SU-DHL-6 (cell line): Measurements from ENCODE around the gene SRGAP1.

ENCODE experiments used
- H2AFZ ChIP-seq: fragments of 200-600 bp; sonication (generic); 2 replicates; pipeline ENCODE4 v1.6.1; 2014; ENCODE audit warnings: low read depth, mild to moderate bottlenecking, moderate library complexity, mixed read lengths, antibody characterized with exemption, low read length; ENCODE audit not compliant: severe bottlenecking
- H3F3A ChIP-seq: fragments of 200-600 bp; shearing (Covaris generic); 2 replicates; pipeline ENCODE4 v1.6.0; 2016; ENCODE audit warnings: antibody characterized with exemption, mild to moderate bottlenecking; ENCODE audit not compliant: insufficient read depth
- H3K27ac ChIP-seq: fragments of 200-600 bp; sonication (generic); 2 replicates; pipeline ENCODE4 v1.5.1; 2016; ENCODE audit warnings: low read depth, mild to moderate bottlenecking, low read length, moderate library complexity, mixed read lengths
- H3K27me3 ChIP-seq: fragments of 200-600 bp; sonication (generic), shearing (Covaris generic); 2 replicates; pipeline ENCODE4 v1.6.0; 2014; ENCODE audit warnings: mild to moderate bottlenecking, low read length
- H3K36me3 ChIP-seq: fragments of 200-600 bp; sonication (generic); 2 replicates; pipeline ENCODE4 v1.6.1; 2014; ENCODE audit warnings: mild to moderate bottlenecking, low read length, mixed read lengths
- H3K4me2 ChIP-seq: fragments of 300-600, 200-600 bp; shearing (Covaris generic), sonication (generic); 2 replicates; pipeline ENCODE4 v1.6.0; 2014; ENCODE audit warnings: low read length, low read depth, mild to moderate bottlenecking; ENCODE audit not compliant: poor library complexity, severe bottlenecking
- H3K4me3 ChIP-seq: fragments of 200-600 bp; sonication (generic); 2 replicates; pipeline ENCODE4 v1.5.1; 2014; ENCODE audit warnings: antibody characterized with exemption, low read length, mild to moderate bottlenecking, mixed read lengths; ENCODE audit not compliant: insufficient read depth, poor library complexity, severe bottlenecking
- H3K79me2 ChIP-seq: fragments of 200-600 bp; sonication (generic); 2 replicates; pipeline ENCODE4 v1.6.1; 2014; ENCODE audit warnings: mild to moderate bottlenecking, low read length, moderate library complexity; ENCODE audit not compliant: insufficient read depth
- H3K9ac ChIP-seq: fragments of 200-600 bp; sonication (generic); 2 replicates; pipeline ENCODE4 v1.7.0; 2014; ENCODE audit warnings: mild to moderate bottlenecking, low read length
- H3K9me2 ChIP-seq: fragments of 200-600 bp; sonication (generic); replicated peaks from 2 replicates; pipeline ENCODE4 v1.6.1; 2014; ENCODE audit warnings: low read length; ENCODE audit not compliant: insufficient read depth
- H3K9me3 ChIP-seq: fragments of 200-600 bp; sonication (generic); 2 replicates; pipeline ENCODE4 v1.6.1; 2014; ENCODE audit warnings: low read length, mixed read lengths; ENCODE audit not compliant: insufficient read depth
- H4K20me1 ChIP-seq: fragments of 200-600 bp; sonication (generic); 2 replicates; pipeline ENCODE4 v1.6.1; 2014; ENCODE audit warnings: low read depth, mild to moderate bottlenecking, antibody characterized with exemption, low read length, moderate library complexity, mixed read lengths
- CTCF ChIP-seq: fragments of 200-600 bp; sonication (generic); IDR thresholded peaks from one replicate; pipeline ENCODE4 v1.5.1; 2017; ENCODE audit warnings: antibody characterized with exemption, mild to moderate bottlenecking, low read length, moderate library complexity; ENCODE audit not compliant: insufficient read depth, poor library complexity, severe bottlenecking
- EZH2phosphoT487 ChIP-seq: fragments of 200-600 bp; sonication (generic), shearing (Covaris generic); conservative IDR thresholded peaks from 2 replicates; pipeline ENCODE4 v1.6.1; 2018; ENCODE audit warnings: mild to moderate bottlenecking, antibody characterized with exemption, low read length, moderate library complexity, mixed read lengths

Gene SRGAP1

GRCh38 chr12:63966606-63966975 lies 122.1 kb downstream of the SRGAP1 start:
- TF ChIP-seq EZH2phosphoT487 (no peak), CTCF (no peak)
- Histone ChIP-seq H3K4me3 (no peak overlapping the region), H3K9me3 (no peaks in the 10 kb centered on the region), H3K9me2 (no peaks in the 10 kb centered on the region), H3K9ac (no peak overlapping the region), H3K36me3 (no peaks in the 10 kb centered on the region), H3K27ac (no peak overlapping the region), H3K79me2 (no peaks in the 10 kb centered on the region), H2AFZ (no peak overlapping the region), H3K27me3 (no peaks in the 10 kb centered on the region), H4K20me1 (no peaks in the 10 kb centered on the region), H3K4me2 (no peak overlapping the region), H3F3A (no peaks in the 10 kb centered on the region)

DNA sequence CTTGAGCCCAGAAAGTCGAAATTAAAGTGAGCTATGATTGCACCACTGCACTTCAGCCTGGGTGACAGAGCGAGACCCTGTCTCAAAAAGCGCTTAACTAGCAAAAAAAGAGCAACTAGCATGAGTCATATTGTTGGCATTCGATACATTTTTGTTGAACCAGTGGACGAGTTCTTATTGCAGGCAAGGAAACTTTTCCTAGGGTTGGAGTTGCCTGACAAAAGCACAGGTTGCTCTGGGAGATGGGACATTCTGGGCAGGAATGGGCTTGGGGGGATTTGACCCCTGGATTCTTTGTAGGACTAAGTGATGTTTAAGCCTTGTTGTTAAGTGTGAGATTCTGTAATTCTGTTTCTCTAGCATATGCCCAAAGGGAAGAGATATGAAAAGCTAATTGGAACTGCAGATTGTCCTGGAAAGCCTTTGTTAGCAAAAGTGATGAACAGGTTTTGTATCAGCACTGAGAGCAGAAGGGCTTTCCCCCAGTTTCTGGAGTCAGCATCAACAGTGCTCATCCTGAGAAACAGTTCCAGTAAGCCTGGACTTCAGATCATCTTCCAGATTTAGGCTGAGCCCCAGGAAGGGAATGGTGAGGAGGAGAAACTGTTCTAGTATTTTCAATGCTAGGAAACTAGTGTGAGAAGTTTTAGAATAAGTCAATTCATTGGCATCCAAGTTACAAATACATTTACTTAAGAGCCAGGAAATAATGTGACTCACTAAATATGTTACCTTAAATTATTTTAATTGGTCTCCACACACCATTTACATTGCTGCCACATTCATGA lies 123.1 kb downstream of the SRGAP1 start:
- TF ChIP-seq EZH2phosphoT487, result no peak
- no peak for TF ChIP-seq CTCF
- no peak overlapping the region for H3K9ac ChIP-seq
- no peaks in the 10 kb centered on the region for H3K36me3 ChIP-seq
- no peak overlapping the region for H3K4me2 ChIP-seq
- no peaks in the 10 kb centered on the region for H3K79me2 ChIP-seq
- H4K20me1 ChIP-seq, result no peaks in the 10 kb centered on the region
- H3K27me3 ChIP-seq, result no peaks in the 10 kb centered on the region
- H3F3A ChIP-seq, result no peaks in the 10 kb centered on the region
- no peak overlapping the region for H3K27ac ChIP-seq
- no peaks in the 10 kb centered on the region for H3K9me2 ChIP-seq
- no peak overlapping the region for H3K4me3 ChIP-seq
- H3K9me3 ChIP-seq, result no peaks in the 10 kb centered on the region
- H2AFZ ChIP-seq, result no peak overlapping the region

- Histone ChIP-seq H4K20me1 (no peaks in the 10 kb centered on the region), H3K36me3 (no peaks in the 10 kb centered on the region), H3K9ac (no peak overlapping the region), H3K4me3 (no peak overlapping the region), H3F3A (no peaks in the 10 kb centered on the region), H3K79me2 (no peaks in the 10 kb centered on the region), H3K4me2 (no peak overlapping the region), H3K9me3 (no peaks in the 10 kb centered on the region), H3K27ac (no peak overlapping the region), H2AFZ (no peak overlapping the region), H3K9me2 (no peaks in the 10 kb centered on the region), H3K27me3 (no peaks in the 10 kb centered on the region)
- no peak for TF ChIP-seq EZH2phosphoT487
- no peak for TF ChIP-seq CTCF
Observed at GRCh38 chr12:63968673-63969072, 124.2 kb downstream of the SRGAP1 start.
